Endothelial cell of umbilical vein (primary cell): ENCODE results near the gene LRTM2.

Source experiments
- FOS ChIP-seq: IDR thresholded peaks from 2 replicates; pipeline ENCODE4 v1.6.1; 2011; ENCODE audit warnings: mild to moderate bottlenecking, low read length, moderate library complexity, borderline replicate concordance; ENCODE audit not compliant: insufficient read depth
- GATA2 ChIP-seq: IDR thresholded peaks from 2 replicates; pipeline ENCODE4 v1.7.0; 2011; ENCODE audit warnings: low read depth, mild to moderate bottlenecking, moderate library complexity, mixed read lengths, low read length; ENCODE audit not compliant: insufficient read length, insufficient read depth
- MYC ChIP-seq: IDR thresholded peaks from one replicate; pipeline ENCODE4 v1.6.1; 2011; ENCODE audit warnings: mild to moderate bottlenecking, low read depth, low read length
- TF ChIP-seq, protein P1 (sequence below), 2 donors: IDR thresholded peaks; 1 replicate in 1 of 2; 2 replicates in 1 of 2; pipeline ENCODE4 v1.5.1; 2011; ENCODE audit warnings: low read length in 2 of 2, mild to moderate bottlenecking in 2 of 2, moderate library complexity in 2 of 2, control low read depth in 1 of 2, inconsistent platforms in 1 of 2, low read depth in 1 of 2; ENCODE audit not compliant: insufficient read depth in 1 of 2; ENCODE audit errors: extremely low read depth in 1 of 2

DNA sequence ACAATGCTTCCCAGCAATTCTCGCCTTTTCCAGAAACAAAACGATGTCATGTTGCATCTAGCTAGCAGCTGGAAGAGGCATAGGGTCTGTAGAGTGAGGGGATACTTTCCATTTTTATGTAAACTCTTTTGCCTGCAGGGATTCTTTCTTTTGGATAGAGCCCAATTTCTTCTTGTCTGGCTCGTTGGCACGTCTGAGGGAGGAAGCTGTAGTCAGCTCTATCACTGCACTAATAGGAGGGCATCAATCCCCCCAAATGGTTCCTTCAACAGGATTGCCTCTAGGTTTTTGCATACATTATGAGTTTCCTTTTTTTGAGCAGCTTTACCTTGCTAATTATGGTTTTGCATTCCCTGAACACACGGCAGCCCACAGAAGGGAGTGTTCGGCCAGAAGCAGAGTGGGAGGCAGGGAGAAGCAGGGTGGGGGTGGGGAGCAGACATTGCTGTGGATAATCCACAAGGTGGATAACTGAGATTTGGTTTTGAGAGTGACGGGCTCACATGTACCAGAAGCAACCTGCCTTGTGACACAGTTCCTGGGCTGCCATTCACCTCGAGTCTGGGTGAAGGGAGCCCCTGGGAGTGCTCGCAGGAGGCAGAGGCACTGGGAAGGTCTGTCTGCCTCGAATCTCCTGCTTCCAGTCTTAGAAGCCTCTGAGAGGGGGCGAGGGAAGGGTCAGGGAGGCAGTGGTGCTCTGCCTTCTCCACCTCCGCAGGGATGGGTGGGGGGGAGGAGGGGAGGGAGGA is 24.5 kb downstream of the LRTM2 start:
- TF ChIP-seq, protein P1, sequence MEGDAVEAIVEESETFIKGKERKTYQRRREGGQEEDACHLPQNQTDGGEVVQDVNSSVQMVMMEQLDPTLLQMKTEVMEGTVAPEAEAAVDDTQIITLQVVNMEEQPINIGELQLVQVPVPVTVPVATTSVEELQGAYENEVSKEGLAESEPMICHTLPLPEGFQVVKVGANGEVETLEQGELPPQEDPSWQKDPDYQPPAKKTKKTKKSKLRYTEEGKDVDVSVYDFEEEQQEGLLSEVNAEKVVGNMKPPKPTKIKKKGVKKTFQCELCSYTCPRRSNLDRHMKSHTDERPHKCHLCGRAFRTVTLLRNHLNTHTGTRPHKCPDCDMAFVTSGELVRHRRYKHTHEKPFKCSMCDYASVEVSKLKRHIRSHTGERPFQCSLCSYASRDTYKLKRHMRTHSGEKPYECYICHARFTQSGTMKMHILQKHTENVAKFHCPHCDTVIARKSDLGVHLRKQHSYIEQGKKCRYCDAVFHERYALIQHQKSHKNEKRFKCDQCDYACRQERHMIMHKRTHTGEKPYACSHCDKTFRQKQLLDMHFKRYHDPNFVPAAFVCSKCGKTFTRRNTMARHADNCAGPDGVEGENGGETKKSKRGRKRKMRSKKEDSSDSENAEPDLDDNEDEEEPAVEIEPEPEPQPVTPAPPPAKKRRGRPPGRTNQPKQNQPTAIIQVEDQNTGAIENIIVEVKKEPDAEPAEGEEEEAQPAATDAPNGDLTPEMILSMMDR (IDR thresholded peaks at IDR 0.05; ENCODE audit: extremely low read depth in 1 of 2, insufficient read depth in 1 of 2, low read depth in 1 of 2, low read length in 2 of 2) = no peak
- no peak for TF ChIP-seq MYC
- TF ChIP-seq FOS = no peak
- no peak for TF ChIP-seq GATA2
